Upper lobe of left lung (tissue), 4 donors: Measurements from ENCODE around the gene KCP.

Experiments
- POLR2A ChIP-seq, 4 donors: fragments of 450-650 bp; IDR thresholded peaks; one replicate each; pipeline ENCODE4 v1.5.1; 2016 to 2017; ENCODE audit warnings: antibody characterized with exemption in 4 of 4, mild to moderate bottlenecking in 2 of 4
- TF ChIP-seq, protein P1 (sequence below), 6 experiments: fragments of 450-650 bp in 4 of 6; fragments of 200-600 bp in 2 of 6; sonication (generic) in 2 of 6; IDR thresholded peaks; one replicate each; pipeline ENCODE4 v1.5.1; 2016 to 2019; ENCODE audit warnings: antibody characterized with exemption in 6 of 6

DNA sequence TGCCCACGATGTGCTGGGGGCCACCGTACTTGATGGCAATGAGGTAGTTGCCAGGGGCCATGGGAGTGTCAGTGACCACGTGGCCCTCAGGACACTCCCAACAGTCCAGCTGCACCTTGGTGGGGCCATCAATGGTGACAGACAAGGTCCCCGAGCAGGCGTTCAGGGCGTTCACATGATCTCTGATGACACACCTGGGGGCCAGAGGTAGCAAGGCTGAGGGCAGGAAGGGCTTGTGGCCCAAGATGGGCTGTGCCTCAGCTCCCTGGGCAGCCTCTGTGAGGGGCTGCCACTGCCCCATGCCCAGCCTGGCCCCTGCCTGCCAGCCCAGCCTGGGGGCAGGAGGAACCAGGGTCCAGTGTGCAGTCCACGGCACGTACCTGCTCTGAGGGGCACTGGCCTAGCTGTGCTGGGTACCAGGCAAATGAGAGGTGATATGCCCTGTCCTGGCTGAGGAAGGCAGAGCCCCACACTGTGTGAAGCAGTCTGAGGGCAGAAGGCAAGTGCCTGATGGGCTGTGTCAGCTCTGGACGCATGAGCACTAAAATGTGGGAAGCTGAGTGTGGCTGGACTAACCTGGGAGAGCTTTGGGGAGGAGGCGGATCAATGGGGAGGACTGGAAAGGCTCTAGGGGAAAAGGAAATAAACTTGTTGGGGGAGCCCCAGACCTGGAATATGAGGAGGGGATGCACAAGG lies 3.5 kb upstream of the KCP start:
- no peak for TF ChIP-seq POLR2A (IDR thresholded peaks at IDR 0.05)
- TF ChIP-seq, protein P1, sequence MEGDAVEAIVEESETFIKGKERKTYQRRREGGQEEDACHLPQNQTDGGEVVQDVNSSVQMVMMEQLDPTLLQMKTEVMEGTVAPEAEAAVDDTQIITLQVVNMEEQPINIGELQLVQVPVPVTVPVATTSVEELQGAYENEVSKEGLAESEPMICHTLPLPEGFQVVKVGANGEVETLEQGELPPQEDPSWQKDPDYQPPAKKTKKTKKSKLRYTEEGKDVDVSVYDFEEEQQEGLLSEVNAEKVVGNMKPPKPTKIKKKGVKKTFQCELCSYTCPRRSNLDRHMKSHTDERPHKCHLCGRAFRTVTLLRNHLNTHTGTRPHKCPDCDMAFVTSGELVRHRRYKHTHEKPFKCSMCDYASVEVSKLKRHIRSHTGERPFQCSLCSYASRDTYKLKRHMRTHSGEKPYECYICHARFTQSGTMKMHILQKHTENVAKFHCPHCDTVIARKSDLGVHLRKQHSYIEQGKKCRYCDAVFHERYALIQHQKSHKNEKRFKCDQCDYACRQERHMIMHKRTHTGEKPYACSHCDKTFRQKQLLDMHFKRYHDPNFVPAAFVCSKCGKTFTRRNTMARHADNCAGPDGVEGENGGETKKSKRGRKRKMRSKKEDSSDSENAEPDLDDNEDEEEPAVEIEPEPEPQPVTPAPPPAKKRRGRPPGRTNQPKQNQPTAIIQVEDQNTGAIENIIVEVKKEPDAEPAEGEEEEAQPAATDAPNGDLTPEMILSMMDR (IDR thresholded peaks at IDR 0.05): no peak
